ENCODE data around the gene CEP162. TPM values are rescaled to one million over a fixed set of nuclear protein-coding genes. Genes with fewer than 3 reads are reported as not detected.

CEP162 gene
- total and polyA plus RNA-seq, 10 of the 15 experiments (the other 5 are each of a cell fraction or from before 2014, with no cell fraction given) = 2.7 to 7.9 (median 4.5) TPM

DNA sequence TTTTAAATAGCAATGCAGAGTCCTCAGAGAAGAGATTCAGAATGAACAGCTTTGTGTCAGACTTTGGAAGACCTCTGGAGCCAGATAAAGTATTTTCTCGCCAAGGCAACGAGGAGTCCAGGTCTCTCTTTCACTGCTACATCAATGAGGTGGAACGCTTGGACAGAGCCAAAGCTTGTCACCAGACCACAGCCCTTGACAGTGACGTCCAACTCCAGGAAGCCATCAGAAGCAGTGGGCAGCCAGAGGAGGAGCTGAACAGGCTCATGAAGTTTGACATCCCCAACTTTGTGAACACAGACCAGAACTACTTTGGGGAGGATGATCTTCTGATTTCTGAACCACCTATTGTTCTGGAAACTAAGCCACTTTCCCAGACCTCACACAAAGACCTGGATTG, 138.4 kb downstream of the CEP162 start (continued):
- TF ChIP-seq, protein P1, sequence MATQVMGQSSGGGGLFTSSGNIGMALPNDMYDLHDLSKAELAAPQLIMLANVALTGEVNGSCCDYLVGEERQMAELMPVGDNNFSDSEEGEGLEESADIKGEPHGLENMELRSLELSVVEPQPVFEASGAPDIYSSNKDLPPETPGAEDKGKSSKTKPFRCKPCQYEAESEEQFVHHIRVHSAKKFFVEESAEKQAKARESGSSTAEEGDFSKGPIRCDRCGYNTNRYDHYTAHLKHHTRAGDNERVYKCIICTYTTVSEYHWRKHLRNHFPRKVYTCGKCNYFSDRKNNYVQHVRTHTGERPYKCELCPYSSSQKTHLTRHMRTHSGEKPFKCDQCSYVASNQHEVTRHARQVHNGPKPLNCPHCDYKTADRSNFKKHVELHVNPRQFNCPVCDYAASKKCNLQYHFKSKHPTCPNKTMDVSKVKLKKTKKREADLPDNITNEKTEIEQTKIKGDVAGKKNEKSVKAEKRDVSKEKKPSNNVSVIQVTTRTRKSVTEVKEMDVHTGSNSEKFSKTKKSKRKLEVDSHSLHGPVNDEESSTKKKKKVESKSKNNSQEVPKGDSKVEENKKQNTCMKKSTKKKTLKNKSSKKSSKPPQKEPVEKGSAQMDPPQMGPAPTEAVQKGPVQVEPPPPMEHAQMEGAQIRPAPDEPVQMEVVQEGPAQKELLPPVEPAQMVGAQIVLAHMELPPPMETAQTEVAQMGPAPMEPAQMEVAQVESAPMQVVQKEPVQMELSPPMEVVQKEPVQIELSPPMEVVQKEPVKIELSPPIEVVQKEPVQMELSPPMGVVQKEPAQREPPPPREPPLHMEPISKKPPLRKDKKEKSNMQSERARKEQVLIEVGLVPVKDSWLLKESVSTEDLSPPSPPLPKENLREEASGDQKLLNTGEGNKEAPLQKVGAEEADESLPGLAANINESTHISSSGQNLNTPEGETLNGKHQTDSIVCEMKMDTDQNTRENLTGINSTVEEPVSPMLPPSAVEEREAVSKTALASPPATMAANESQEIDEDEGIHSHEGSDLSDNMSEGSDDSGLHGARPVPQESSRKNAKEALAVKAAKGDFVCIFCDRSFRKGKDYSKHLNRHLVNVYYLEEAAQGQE (IDR thresholded peaks at IDR 0.05; ENCODE audit: low read depth, low read length) = no peak
- TF ChIP-seq NFXL1 (IDR thresholded peaks at IDR 0.05; ENCODE audit: borderline replicate concordance) (no peak), RBBP5 (conservative IDR thresholded peaks at IDR 0.05) (no peak)

DNA sequence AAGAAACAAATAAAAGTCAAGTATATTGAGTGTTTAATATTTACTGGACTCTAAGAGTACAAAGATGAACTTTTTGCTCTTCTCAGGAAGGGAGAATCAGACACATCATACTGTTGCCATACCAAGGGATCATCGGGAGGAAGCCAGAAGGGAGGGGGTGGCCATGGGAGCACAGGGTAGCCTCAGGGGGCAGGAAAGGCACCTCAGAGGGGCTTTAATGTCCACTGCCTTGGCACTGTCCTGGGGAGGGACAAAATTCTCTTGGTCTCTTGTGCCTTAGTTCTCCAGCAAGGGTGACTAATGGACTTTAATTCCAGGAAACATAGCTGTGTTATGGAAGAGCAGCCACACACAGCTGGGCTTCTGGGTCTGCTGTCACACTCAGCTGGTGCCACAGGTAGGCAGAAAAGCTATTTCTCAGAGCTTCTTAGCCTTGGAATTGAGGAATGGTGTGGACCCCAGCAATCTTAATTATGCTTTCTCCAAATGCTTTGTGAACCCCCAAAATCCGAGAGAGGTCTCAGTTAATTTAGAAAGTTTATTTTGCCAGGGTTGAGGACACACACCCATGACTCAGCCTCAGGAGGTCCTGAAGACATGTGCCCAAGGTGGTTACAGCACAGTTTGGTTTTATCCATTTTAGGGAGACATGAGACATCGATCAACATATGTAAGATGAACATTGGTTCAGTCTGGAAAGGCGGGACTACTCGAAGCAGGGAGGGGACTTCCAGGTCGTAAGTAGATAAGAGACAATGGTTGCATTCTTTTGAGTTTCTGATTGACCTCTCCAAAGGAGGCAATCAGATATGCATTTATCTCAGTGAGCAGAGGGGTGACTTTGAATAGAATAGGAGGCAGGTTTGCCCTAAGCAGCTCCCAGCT, 140.7 kb downstream of the CEP162 start:
- no peak; the same call in 1 of the 3 replicates for ATAC-seq
- RAD21 ChIA-PET (ENCODE audit: unreplicated experiment) = no interaction called here

More for the DNA sequence above, 140.7 kb downstream of the CEP162 start:
- DNase-seq (ENCODE audit: low read depth, low spot score) = no peak
- CTCF ChIA-PET = no interaction called here
- intact Hi-C loops (cut with micrococcal nuclease; ENCODE audit: unreplicated experiment) = no loop called here
- Histone ChIP-seq H3K9me3 (replicated peaks; ENCODE audit: control insufficient read depth, insufficient read depth, low read length) (no peaks in the 10 kb centered on the region), H3K9ac (ENCODE audit: control insufficient read depth, insufficient read depth, low read length) (no peak overlapping the region), H3K4me1 (ENCODE audit: control insufficient read depth, insufficient read depth, low read length) (no peaks in the 10 kb centered on the region), H3K4me3 (no peak overlapping the region), H4K20me1 (ENCODE audit: control insufficient read depth, insufficient read depth) (no peaks in the 10 kb centered on the region), H3K27ac (ENCODE audit: control insufficient read depth, insufficient read depth) (no peak overlapping the region), H3K4me2 (ENCODE audit: control insufficient read depth, insufficient read depth) (no peak overlapping the region), H3K27me3 (replicated peaks in 1 of 2; ENCODE audit: control insufficient read depth in 2 of 2, insufficient read depth in 2 of 2, low read length in 1 of 2) (no peaks in the 10 kb centered on the region; a peak in 1 of 4 replicates), H2AFZ (ENCODE audit: control insufficient read depth, low read depth, low read length) (no peak overlapping the region), H3K36me3 (ENCODE audit: control insufficient read depth in 2 of 2, insufficient read depth in 2 of 2, low read length in 1 of 2) (no peaks in the 10 kb centered on the region), H3K79me2 (ENCODE audit: control insufficient read depth, insufficient read depth, low read length) (no peaks in the 10 kb centered on the region)
- 39% methylated on average over 6 of the region's 6 CpGs for WGBS (ENCODE audit: insufficient coverage, insufficient replicate concordance, low lambda C conversion rate, missing lambda C conversion rate)
- in situ Hi-C loops (cut with MboI) = no loop called here
- POLR2A ChIA-PET = no interaction called here
- SMC1A ChIA-PET (ENCODE audit: uncharacterized antibody, unreplicated experiment) = no interaction called here
- no peak for FAIRE-seq
- BruUV-seq (replicated peaks) = no TSS peak
- TF ChIP-seq SIN3A (IDR thresholded peaks at IDR 0.05; ENCODE audit: low read depth, low read length) (no peak), PKNOX1 (IDR thresholded peaks at IDR 0.05) (peak; percentile 42; the same call in 1 of the 2 replicates)
